Right ventricle myocardium inferior (tissue), 1 donor: Measurements from ENCODE around the gene HADHA. TPM values are rescaled to one million over a fixed set of nuclear protein-coding genes. Genes with fewer than 3 reads are reported as not detected.
"Not testable (repeated sequence)": the region's sequence is repeated elsewhere in the genome, so short reads cannot be mapped to it uniquely, and the experiment has no call there.

Experiments used
- ATAC-seq: fragments of 200-7000 bp; cut with Tn5 transposase; one replicate; pipeline ENCODE4 v1.9.1; 2020; ENCODE audit warnings: mild to moderate bottlenecking, moderate library complexity
- DNase-seq: peaks from one replicate; pipeline ENCODE4 v3.0.0; 2021; ENCODE audit errors: missing footprints
- intact Hi-C: fragments of 100-400 bp; cut with DNase I; formaldehyde crosslinking; loops from one replicate; pipeline ENCODE4 v1.11.0; 2022
- long read RNA-seq: library from polyadenylated mRNA; unstranded; transcript quantifications from one replicate; pipeline ENCODE4 v2.0.0, GENCODE V29; 2021
- total RNA-seq: library from RNA; stranded (reverse); fragmentation: NEBNext Ultra II Directional; extraction: Animal tissue kit (Norgen Biotek cat#: 25700); gene quantifications from one replicate; pipeline ENCODE4 v1.2.1, GENCODE V29; 2021
- donor health status: DM: no; HTN: yes; CAD: no; lungs with severe emphysema.

HADHA gene
- 764 TPM for total RNA-seq
- long read RNA-seq, transcript HADHA-201 (20 exons, 3,037 nt), result major isoform, 1,070 of 1,143 reads
- long read RNA-seq, transcript HADHA-204 (19 exons, 2,982 nt), result minor isoform, 5 of 1,143 reads
- long read RNA-seq, partial matches to known transcripts, result 38 of 1,143 reads
- long read RNA-seq, other reads (novel, unspliced or antisense), result 26 of 1,143 reads

DNA sequence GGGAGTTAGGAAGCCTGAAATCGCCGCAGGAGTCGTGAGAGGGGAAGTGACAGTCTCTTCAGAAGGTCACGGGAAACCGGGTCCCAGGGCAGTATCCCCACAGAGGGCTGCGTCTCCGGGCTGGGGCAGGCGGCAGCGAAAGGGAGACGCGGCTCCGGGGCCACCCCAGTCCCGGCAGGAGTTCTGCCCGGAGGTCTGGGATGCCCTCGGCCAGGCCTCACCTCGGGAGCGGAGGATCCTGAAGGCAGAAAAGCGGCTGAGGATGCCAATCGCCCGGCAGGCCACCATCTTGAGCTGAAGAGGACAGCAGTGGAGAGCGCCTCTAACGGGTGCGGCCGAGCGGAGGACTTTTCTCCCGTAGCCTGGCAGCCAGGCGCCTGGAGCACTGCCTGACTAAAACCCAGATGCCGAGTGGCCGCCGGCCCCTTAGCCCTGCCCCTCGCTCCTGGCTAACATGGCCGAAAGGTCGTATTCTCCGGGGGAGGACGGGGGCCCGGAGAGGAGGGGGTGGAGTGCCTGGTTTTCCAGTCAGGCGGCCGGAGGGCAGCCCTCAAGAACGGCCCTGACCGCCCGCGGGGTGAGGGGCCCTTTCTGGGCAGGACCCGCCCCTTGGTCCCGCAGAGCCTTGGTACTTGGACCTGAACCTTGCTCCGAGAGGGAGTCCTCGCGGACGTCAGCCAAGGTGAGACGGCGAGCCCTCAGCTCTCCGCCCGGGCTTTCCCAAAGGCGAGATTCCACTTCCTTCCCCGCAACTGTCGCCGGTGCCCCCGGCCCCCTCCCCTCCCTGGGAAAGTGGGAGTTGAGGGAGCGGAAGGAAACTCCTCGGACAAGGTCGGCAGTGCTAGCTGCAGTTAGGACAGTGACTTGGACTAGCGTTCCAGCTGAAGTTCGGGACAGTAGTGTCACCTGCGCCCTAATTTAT, at the start of gene HADHA, which contains the start of gene HADHB:
Gene HADHA, minus strand, starts transcription at position 324 of the 922 bp plus-strand sequence. Its CDS starts 36 bp downstream, at position 288.
Gene HADHB, plus strand, starts transcription at position 631 of the 922 bp plus-strand sequence. CDS start 9,316 bp downstream, outside the sequence.
- peak; percentile 93 for DNase-seq
- intact Hi-C loops, result loop anchor here (2.0 to 5.0 kb wide), 3 partner anchors 30 to 103 kb away; partner anchors contain the start of genes ADGRF3 and SELENOI

DNA sequence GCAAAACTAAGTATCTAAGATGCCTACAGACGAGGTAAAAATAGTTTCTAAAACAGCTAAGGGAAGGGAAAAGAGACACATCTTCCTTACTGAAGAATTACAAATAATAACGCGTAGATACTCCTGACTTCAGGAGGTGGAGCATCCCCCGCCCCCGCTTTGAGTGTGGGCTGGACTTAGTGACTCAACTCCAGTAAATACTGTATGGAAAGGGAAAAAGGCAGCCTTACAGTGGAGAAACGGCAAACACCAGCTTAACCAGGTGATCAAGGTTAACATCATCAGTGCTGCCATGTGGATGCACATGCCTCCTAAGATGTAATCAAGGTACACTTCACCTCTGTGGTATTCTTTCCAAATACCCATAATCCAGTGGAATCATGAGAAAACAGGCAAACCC, 48.2 kb upstream of the HADHA start:
- DNase-seq (no peak), ATAC-seq (no peak)
- intact Hi-C loops, result no loop called here

More for the DNA sequence above, at the start of gene HADHA, which contains the start of gene HADHB:
- ATAC-seq, result peak; percentile 95

GRCh38 chr2:26290001-26290400, 45.6 kb upstream of the HADHA start:
- intact Hi-C loops, result no loop called here
- no peak for DNase-seq
- ATAC-seq, result no peak

GRCh38 chr2:26285931-26286330, 41.5 kb upstream of the HADHA start:
- DNase-seq (no peak), ATAC-seq (no peak)
- intact Hi-C loops, result no loop called here

GRCh38 chr2:26284132-26284531, 39.7 kb upstream of the HADHA start:
- intact Hi-C loops, result no loop called here
- ATAC-seq (no peak), DNase-seq (no peak)

- DNase-seq (no peak), ATAC-seq (no peak)
- intact Hi-C loops, result no loop called here
Measured at GRCh38 chr2:26283606-26284005, 39.2 kb upstream of the HADHA start.

- DNase-seq (no peak), ATAC-seq (no peak)
- intact Hi-C loops, result no loop called here
Measured at GRCh38 chr2:26281226-26281625, 36.8 kb upstream of the HADHA start.

- intact Hi-C loops, result no loop called here
- DNase-seq (no peak), ATAC-seq (no peak)
Measured at GRCh38 chr2:26279886-26280285, 35.5 kb upstream of the HADHA start.

GRCh38 chr2:26276484-26277227, 32.2 kb upstream of the HADHA start:
- ATAC-seq (no peak), DNase-seq (no peak)
- intact Hi-C loops, result loop anchor here (2.0 kb wide), 1 partner anchor 42 kb away; no protein-coding TSS in a partner anchor

DNA sequence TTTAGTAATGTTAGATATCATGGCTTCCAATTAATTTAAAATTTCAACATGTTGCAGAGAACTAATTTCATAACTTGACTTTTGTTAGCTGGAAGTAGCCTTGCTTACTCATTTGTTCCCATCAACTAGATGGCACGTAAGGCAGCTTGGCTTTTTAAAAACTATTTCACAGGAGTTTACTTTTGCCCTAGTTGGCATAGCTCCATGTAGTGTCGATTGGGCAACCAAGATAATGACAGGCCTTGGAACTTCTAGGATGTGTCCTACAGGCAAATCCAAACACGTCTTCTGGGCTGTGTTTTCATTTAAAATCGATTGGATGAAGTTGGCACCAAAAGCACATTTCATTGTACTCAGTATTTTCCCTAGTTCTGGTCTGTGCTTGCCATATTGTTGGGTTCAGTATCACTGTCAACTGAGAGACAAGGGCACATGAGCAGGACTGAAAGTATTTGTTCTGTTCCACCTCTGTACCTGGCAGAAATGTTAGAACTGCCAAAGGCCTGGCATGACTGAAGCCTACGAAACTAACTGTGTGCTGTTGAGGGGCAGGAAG, 29.7 kb upstream of the HADHA start:
- ATAC-seq (peak; percentile 89), DNase-seq (no peak)
- intact Hi-C loops, result loop anchor here (2.0 kb wide), 1 partner anchor 29 kb away; the partner anchor contains the start of genes HADHA and HADHB

- intact Hi-C loops, result no loop called here
- DNase-seq (no peak), ATAC-seq (no peak)
Measured at GRCh38 chr2:26273501-26273900, 29.1 kb upstream of the HADHA start.

DNA sequence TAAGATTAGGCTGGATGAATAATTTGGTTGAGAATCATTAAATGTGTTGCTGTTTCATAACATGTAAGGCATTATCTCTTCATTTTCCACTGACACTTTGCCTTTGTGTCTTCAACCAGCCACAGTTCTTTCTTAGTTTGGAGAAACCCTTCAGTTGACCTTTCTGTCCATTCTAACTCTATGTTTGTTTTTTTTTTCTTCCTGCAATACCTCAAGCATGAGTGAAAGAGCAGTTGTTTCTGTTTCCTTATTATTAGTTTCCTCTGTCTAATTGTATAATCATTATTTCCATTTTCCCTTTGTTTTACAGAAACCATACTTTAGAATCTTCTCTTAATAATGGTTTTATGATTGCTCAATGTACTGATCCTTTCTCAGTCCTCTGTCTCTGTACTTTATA, 25.9 kb upstream of the HADHA start:
- ATAC-seq, result no peak
- intact Hi-C loops, result no loop called here
- no peak for DNase-seq

- no peak for DNase-seq
- intact Hi-C loops, result loop anchor here (2.0 kb wide), 1 partner anchor 15 kb away; no protein-coding TSS in a partner anchor
- no peak for ATAC-seq
Measured at GRCh38 chr2:26269571-26270158, 25.2 kb upstream of the HADHA start.

DNA sequence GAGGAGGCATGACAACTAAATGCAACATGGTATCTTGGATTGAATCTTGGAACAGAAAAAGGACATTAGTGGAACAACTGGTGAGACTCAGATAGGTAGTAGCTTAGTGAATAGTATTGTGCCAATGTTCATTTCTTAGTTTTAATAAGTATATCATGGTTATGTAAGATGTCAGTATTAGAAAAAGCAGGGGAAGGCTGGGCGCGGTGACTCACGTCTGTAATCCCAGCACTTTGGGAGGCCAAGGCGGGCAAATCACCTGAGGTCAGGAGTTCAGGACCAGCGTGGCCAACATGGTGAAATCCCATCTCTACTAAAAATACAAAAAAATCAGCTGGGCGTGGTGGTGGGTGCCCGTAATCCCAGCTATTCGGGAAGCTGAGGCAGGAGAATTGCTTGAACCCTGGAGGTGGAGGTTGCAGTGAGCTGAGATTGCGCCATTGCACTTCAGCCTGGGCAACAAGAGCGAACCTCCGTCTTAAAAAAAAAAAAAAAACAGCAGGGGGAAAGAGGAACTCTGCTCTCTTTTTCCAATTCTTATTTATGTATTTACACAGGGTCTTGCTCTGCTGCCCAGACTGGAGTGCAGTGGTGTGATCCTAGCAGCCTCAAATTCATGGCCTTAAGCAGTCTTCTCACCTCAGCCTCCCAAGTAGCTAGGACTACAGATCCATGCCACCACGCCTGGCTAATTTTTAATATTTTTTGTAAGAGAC, 24.4 kb upstream of the HADHA start:
- DNase-seq, ATAC-seq: not testable (repeated sequence)
- intact Hi-C loops, result loop anchor here (2.0 kb wide), 1 partner anchor 14 kb away; no protein-coding TSS in a partner anchor

DNA sequence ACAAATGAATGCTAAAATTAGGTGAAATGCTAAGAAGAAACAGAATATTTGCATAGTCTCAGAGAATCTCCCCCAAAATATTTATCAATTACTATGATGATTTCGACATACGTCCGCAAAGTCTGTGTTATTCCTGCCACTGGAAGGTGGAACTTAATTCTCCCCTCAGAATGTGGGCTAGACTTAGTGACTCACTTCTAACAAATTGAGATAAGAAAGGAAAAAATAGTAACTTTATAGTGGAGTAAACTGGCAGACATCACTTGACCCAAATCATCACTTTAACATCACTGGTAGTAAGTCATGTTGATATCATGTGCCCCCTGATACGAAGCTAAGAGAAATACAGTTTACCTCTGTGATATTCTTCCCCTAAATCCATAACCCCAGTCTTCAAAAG, 23.8 kb upstream of the HADHA start:
- ATAC-seq, result peak; percentile 53
- DNase-seq, result no peak
- intact Hi-C loops, result loop anchor here (2.0 kb wide), 1 partner anchor 13 kb away; no protein-coding TSS in a partner anchor

DNA sequence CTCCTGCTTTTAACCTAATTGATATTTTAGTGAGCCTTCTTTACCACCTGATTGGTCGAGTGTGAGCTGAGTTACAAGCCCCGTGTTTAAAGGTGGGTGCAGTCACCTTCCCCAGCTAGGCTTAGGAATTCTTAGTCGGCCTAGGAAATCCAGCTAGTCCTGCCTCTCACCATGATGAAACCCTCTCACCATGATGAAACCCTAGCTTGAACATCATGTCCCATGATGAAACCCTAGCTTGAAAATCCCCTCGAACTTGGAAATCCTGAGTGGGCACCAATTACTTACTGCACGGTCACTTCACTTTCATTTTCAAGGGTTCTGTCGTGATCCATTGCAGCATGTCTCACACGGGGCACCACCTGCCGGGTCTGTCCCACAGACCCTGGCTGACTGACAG, 14.4 kb upstream of the HADHA start:
- ATAC-seq, intact Hi-C loops, DNase-seq: not testable (repeated sequence)

DNA sequence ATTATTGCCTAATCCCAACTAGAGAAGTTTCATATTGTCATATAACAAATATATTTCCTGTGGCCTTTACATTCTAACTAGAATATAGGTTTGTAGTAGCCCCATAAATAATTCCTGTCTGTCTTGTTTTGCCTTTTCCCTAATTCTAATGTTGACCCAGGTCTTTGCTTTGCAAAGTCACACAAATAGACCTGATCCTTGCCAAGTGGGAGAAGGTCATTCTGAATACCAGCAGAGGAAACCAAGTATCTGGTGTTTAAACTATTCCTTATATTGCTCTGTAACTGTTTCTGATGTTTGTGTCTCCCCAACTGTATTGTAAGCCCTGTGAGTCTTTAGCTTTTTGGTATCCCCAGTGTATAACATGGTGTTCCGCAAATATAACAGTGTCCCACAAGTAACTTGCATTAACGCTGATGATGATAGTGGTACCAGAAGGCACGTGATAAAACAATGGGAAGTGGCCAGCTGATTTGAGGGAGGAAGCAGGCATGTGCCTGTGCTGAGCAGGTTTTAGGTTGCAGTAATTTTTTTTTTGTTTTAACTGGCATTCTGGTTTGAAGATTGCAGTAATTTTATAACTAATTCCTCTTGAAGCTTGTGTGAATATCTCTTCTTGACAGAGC, 11.4 kb upstream of the HADHA start:
- intact Hi-C loops, result loop anchor here (2.0 kb wide), 1 partner anchor 13 kb away; no protein-coding TSS in a partner anchor
- no peak for DNase-seq
- peak; percentile 71 for ATAC-seq
